HG03045 (cell line): Measurements from ENCODE around the gene PRAF2.

Experiments
- ATAC-seq: cut with Tn5 transposase; IDR thresholded peaks from one replicate; pipeline ENCODE4 v1.9.1; 2021; ENCODE audit warnings: mild to moderate bottlenecking, moderate library complexity; ENCODE audit not compliant: unreplicated experiment

PRAF2 gene, protein sequence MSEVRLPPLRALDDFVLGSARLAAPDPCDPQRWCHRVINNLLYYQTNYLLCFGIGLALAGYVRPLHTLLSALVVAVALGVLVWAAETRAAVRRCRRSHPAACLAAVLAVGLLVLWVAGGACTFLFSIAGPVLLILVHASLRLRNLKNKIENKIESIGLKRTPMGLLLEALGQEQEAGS

DNA sequence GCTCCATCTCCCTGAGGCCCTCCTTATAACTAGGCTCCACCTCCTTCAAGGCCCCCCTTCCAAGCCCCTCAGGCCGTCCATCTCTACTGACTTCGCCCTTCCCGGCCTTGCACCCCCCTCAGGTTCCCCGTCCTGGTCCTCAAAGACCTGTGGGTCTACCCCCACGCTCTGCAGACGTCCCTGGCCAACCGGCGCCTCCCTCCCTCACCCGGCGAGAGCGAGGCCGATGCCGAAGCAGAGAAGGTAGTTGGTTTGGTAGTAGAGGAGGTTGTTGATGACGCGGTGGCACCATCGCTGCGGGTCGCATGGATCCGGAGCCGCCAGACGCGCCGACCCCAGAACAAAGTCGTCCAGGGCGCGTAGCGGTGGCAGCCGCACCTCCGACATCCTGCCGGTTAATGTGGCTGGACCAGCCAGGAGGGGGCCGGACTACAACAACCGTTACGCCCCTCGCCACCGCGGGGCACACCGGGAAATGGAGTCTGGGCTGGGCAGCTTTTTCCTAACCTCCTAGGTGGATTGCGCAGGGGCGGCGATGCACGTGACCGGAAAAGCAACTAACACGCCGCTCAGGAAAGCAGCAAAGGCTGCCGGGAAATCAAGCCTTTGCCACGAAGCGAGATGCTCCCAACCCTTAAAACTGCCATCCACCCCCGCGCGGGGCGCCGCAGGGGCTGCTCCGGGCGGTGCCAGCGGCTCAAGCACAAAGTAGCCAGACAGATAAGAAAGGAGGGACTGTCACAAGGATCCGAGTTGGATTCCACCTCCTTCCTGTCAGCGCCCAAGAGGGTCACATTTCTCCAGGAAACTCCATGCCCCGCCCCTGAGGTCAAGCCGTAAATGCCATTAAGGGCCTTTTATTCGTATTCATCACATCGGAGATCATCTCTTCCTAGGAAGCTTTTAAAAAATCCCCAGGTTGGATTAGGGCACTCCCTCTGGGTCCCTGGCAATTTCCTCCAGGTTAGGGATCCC, at the start of gene PRAF2:
TSS of gene PRAF2 (minus strand) at position 402 of the 975 bp plus-strand sequence. CDS start at position 387, 15 bp downstream.
- peak; percentile 83 for ATAC-seq

DNA sequence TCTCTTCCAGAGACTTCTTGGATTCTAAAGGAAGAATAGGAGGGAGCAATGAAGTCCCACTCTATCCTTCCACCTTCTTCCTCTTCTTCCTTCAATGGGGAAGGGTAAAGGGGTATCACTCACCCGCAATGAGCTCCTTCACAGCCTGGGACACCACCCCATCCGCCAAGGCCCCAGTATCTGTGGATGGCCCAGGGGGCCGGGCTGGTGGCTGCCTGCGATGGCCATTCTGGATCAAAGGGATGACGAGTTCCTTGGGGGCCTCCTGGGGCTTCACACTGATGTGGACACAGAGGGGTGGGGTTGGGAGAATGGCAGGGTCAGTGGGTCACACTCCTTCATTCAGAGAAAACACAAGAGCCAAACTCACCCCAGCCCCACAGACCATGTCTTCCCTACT, 48.7 kb upstream of the PRAF2 start:
- no peak for ATAC-seq

DNA sequence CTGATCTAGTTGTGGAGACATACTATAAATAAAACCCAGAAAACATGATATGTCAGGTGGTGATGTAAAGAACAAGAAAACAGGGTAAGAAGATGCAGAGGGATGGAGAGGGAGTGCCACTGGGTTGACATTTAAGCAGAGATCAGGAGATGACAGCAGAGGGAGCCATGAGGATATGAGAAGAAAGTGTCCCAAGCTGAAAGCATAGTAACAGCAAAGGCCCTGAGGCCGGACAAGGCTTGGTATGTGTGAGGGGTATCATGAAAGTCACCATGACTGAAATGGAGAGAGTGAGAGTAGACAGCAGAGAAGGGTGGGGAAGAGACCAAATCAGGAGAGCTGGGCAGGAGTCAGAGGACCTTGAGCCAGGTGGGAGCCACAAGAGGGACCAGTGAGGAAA, 46.3 kb upstream of the PRAF2 start:
- no peak for ATAC-seq

DNA sequence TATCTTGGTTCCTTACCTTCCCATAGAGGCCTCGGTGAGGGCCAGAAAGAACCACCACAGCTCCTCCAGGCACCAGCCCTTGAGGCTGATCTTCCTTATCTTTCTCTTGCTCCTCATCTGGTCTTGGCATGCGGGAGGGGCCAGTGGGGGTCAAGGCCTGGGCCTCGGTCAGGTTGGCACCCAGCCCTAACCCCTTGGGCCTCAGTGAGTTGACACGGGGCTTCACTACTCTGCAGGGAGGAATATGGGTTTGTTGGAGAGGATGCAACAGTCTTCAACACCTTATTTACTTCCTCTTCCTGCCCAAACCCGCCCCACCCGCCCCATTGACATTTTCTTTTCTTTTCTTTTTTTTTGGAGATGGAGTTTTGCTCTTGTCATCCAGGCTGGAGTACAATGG, 43.8 kb upstream of the PRAF2 start:
- ATAC-seq = no peak

DNA sequence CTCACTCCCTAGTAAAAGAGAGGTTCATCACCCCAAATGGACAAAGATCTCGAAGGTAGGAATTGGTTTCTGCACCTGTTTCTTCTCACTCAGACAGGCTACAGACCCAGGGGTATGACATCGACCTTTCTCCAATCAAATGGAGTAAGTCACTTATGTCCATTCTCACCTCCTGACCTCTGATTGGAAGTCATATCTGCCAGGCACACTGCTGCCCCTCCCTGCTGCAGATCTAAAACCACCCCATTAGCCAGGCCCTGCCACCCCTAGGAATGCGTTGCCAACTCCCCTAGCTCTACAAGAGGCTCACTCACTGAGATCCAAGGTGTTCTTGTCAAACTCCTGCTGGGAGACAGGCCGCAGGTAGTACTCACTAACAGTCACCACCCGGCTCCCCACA, 42.9 kb upstream of the PRAF2 start:
- no peak for ATAC-seq

DNA sequence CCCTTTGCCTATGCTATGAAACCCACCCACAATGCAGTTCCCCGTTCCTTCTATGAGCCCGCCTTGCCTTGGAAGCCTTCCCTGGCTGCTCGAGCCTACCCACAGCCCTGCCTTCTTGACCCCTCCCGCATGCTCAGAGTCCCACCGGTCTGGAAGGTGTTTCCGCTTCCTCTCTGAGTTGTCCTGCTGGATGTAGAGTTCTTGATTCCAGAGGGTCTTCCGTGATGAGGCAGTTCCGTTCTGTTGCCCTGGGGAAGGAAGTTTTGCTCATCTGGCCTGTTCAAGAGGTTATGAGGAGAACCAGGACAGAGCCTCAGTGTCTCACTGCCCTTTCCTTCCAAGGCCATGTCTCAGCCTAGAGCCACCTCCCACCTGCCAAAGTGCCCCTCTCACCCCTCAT, 42.3 kb upstream of the PRAF2 start:
- no peak for ATAC-seq

DNA sequence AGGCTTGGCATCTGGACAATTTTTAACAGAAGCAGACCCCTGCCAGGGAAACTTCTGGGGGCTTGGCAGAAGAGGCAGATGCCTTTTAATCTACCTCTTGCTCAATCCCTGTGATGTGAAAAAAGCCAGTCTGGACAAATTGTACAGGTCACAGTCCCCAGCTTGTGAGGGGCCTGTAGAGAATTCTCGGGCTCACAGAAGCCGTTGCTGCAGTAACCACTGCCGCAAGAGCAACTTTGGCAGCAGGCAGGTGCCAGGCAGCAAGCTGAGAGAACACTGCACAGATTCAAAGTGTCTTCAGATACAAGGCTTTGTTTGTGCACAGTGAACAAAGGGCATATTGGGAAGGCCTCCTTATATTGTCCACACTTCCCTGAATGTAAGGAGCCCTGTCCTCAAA, 38.0 kb upstream of the PRAF2 start:
- no peak for ATAC-seq

DNA sequence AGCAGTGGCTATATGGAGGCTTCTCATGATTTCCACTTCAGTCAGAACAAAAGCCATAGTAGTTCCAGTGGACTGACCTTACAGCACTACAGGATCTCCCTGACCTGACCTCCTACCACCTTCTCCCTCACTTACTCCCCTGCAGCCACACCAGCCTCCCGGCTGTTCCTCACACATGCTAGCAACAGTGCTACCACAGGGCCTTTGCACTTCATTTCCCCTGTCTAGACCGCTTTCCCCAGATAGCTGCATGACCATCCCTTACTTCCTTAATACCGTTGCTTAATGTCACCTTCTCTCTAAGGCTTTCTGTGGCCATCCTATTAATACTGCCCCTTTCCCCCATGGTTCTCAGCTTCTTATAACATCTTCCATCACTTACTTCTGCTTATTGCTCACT, 36.6 kb upstream of the PRAF2 start:
- no peak for ATAC-seq

DNA sequence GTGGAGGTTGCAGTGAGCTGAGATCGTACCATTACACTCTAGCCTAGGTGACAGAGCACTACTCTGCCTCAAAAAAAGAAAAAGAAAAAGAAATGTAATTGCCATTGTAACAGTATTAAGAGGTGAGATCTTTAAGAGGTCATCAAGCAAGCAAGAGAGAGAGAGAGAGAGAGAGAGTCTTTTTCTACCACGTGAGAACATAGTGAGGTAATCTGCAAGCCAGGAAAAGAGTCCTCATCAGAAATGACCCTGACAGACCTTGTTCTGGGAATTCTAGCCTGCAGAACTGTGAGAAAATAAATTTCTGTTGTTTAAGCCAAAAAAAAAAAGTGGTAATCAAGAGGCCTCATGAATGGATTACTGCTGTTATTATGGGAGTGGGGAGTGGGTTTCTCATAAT, 34.8 kb upstream of the PRAF2 start:
- no peak for ATAC-seq

DNA sequence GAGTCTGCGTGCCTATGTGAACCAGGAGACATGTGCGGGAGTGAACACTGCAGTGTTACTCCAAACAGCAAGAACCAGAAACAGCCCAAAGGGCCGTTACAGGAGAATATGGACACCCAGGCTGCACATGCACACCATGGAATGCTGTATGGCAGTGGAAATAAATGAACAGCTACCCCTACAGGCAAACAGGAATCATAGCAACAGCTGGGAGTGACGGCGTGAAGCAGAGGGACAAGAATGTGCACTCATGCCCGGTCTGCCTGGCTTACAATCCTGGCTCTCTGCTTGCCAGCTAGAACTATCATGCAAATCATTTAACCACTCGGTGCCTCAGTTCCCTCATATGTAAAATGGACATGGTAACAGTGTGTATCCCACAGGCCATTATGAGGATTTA, 33.1 kb upstream of the PRAF2 start:
- no peak for ATAC-seq

DNA sequence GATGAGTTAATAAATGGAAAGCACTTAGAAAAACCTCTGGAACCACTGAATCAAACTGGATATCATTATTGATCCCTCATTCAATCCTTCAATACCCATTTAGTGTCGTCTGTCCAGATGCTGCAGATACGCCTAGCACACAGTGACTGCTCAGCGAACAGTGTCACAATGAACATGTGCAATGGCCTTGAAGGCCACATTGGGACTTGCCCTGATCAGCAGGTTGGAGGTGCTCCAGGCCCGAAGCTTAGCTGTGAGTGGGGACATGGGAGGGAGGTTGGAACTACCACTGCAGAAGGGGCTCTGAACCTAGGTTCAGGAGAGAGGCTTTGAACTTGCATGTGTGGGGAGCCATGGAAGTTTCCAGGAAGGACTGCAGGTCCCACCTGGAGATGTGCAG, 32.5 kb upstream of the PRAF2 start:
- ATAC-seq = no peak

DNA sequence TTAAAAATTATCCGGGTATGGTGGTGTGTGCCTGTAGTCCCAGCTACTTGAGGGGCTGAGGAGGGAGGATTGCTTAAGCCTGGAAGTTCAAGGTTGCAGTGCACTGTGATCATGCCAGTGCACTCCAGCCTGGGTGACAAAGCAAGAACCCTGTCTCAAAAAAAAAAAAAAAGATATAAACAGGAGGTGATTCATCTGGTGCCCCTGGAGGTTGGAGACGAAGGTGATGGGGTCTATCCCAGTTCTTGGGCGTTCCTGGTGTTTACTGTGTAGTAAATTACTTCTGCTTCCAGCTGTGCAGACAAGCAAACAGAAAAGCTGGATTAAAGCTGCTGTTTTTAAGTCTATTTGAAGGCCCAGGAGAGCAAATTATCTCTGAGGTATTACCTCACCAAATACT, 29.8 kb upstream of the PRAF2 start:
- no peak for ATAC-seq

DNA sequence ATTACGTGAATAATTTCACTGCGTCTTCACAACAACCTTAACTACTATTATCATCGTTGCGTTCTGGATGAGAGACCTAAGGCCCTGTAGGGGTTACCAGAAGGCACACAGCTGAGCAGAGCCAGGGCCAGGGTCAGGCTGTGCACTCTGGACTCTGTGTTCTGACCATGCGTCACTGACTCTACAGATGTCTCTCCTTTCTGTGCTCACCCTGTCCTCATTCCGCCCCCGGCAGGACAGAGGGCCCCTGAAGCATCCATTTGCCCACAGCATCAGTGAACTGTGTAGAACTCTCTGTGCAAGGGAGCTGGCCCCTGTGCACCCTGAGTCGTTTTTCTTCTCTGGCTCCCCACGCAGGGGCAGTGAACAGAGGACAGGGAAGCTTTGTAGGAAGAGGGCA, 28.4 kb upstream of the PRAF2 start:
- no peak for ATAC-seq

DNA sequence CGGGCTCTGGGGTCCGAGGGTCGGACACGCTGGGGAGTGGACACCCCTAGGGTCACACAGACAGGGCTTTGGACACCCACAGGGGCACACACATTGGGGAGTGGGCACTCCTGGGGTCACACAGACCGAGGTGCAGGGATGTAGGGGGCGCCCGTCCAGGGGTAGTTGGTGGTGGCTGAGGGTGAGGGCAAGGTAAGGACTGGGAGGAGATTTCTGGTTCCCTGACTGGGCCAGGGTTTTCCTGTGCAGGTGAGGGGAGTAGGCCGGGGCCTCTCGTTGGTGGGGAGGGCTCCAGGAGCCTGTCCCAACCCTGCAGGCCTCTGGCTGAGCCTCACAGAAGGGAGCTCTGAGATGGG, 27.8 kb upstream of the PRAF2 start:
- no peak for ATAC-seq

DNA sequence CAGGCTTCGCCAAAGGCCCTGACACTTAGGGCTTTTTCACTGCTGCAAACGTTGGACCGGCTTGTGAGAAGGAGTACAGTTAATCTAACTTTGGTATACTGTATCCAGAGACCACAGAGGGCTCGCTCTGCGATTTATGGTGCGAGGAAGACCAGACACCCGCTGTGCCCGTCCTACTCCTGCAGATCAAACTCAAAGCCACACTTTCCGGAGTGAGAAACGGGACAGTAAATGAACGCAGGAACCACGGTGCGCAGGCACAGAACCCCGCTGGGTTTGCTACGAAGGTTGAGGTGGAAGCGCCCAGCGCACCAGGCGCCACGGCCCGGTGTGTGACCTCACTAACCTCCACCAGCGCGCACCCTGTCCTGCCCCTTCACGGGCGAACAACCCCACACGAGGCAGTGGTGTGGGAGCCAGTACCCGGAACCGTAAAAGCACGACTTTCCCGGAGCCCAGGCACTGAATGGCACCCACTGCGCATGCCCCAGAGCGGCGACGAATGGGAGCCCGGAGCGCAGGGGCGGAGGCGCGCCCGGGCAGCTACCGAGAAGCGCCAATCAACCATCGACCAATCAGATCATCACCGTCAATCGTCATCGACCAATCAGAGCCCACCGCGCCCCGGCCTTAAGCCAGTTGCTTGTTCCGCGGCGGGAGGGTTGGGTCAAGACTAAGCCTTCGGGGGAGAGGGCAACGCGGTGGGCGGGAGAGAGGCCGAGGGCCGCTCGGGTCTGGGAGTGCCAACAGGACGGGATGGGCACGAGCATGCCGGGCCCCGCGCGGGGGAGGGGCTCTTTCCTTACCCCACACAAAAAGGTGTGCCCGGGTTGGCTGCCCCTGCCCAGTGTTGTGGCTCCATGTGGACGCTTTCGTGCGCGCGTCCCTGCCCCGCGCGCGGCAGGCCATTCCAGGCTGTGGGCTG, 27.2 kb upstream of the PRAF2 start:
- peak; percentile 97 for ATAC-seq

DNA sequence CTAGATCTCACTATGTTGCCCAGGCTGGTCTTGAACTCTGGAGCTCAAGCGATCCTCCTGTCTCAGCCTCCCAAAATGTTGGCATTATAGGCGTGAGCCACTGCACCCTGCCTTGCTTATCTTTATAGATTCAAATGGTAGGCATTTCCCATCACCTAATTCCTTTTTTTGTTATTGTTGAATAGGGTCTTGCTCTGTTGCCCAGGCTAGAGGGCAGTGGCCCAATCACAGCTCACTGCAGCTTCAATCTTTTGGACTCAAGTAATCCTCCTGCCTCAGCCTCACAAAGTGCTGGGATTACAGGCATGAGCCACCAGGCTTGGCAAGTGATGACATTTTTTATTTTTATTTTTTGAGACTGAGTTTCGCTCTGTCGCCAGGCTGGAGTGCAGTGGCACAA, 22.6 kb upstream of the PRAF2 start:
- ATAC-seq = no peak

DNA sequence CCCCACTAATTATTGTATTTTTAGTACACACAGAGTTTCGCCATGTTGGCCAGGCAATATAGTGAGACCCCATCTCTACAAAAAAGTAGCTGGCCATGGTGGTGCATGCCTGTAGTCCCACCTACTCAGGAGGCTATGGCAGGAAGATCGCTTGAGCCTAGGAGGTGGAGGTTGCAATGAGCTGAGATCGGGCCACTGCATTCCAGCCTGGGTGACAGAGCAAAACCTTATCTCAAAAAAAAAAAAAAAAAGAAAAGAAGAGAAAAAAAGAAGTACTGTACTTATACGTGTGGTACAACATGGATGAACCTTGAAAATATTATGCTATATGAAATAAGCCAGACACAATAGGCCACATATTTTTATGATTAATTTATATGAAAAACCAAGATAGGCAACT, 15.8 kb upstream of the PRAF2 start:
- ATAC-seq = no peak

DNA sequence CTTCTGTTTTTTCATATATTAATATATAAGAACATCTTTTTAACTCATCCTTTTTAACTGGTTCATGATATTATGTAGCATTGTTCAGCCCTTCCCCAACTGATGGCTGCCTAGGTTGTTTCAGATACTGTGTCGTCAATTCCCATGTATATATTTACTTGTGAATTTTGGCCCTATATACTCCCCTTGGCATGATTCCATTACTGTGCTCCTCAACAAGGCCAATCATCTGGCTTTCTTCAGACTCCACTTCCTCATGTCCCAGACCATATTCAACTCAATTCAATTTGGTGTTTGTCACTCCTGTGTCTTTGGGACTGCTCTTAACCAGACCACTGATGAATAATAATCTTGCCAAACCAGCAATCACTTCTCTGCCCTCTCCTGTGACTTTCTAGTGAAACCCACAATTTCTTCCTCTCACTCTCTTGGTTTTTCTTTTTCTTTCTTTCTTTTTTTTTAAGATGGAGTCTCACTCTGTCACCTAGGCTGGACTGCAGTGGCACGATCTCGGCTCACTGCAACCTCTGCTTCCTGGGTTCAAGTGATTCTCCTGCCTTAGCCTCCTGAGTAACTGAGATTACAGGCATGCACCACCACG, 8.6 kb upstream of the PRAF2 start:
- no peak for ATAC-seq

DNA sequence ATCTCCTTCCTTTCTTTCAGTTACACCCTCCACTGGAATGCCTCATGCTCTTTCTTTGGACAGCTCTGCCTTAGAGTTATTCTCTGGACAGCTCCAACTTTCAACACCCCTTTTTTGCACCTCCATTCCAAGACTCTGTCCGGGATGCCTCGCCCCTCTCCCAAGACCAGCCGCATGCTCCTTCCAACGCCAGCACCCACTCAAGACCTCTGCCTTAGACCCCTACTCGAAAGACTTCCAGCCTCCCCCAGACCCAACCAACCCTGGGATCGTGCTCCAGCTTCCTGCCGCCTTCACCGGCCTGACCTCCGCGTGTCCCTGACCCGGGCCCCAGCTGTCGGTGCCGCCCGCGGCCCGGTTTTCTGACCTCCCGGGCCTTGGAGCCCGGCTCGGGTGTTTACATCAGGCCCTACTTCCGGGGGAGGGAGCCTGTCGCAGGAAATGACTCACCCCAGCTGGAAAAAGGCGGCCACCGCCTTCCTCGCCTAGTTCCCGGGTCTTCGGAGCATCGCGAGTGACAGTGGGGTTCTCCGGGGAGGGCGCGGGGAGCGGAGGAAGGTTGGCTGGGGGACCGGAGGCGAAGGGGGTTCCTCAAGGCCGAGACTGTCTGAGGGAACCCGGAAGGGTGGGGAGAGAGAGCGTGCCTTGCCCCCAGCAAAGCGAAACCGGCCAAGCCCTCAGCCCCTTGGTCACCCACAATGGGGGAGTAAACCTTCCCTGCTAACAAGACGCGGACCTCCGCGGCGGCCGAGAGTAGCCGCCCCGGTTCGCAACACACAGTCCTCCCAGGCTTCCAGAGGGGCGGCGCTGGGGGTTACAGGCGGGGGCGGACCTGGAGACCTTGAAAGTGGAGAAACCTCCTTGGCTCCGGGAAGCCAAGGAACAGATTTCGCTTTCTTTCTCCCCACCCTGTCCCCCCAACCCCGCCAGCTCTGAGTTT, 6.0 kb upstream of the PRAF2 start, which contains the start of gene WDR45:
TSS of gene WDR45 (minus strand) at position 399 of the 940 bp plus-strand sequence. CDS start 1,792 bp downstream, outside the sequence.
- ATAC-seq = peak; percentile 78

DNA sequence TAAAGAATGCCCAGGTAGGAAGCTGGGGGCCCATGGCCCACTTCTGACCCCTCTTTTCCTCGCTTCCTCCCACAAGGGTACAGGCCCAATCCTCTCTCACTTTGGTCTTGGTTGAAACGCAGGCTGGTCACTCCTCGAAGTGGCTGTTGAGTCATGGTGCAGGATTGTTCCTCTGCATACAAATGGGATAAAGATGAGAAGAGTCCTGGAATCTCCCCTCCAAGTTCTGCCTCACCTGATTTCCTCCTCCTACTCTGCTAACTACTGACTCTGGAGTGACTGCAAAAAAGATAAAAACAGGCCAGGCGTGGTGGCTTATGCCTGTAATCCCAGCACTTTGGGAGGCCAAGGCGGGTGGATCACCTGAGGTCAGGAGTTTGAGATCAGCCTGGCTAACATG, 4.1 kb upstream of the PRAF2 start:
- no peak for ATAC-seq
